Measurements from ENCODE around the gene GARNL3.
A peak's percentile ranks its signal among the peaks of the same experiment; 100 is the strongest.

GARNL3 gene

GRCh38 chr9:127241354-127241753 is 23.2 kb upstream of the GARNL3 start:
- DNase-seq, result no peak

GRCh38 chr9:127244609-127245601 is 19.7 kb upstream of the GARNL3 start:
- DNase-seq, result peak; percentile 97

GRCh38 chr9:127245637-127246164 is 18.9 kb upstream of the GARNL3 start:
- no peak for DNase-seq

GRCh38 chr9:127248241-127248640 is 16.3 kb upstream of the GARNL3 start:
- DNase-seq, result no peak

GRCh38 chr9:127249877-127250276 is 14.7 kb upstream of the GARNL3 start:
- DNase-seq, result no peak

- DNase-seq, result no peak
Observed at GRCh38 chr9:127250896-127251391, 13.6 kb upstream of the GARNL3 start.

- DNase-seq, result no peak
Observed at GRCh38 chr9:127252410-127253318, 11.9 kb upstream of the GARNL3 start.

GRCh38 chr9:127253446-127253845 is 11.1 kb upstream of the GARNL3 start:
- DNase-seq, result no peak

- DNase-seq, result no peak
Observed at GRCh38 chr9:127255692-127256091, 8.9 kb upstream of the GARNL3 start.

GRCh38 chr9:127256324-127256723 is 8.2 kb upstream of the GARNL3 start:
- no peak for DNase-seq

- DNase-seq, result no peak
Observed at GRCh38 chr9:127258606-127259471, 5.7 kb upstream of the GARNL3 start.

- DNase-seq, result no peak
Observed at GRCh38 chr9:127262602-127263001, 2.0 kb upstream of the GARNL3 start.

- DNase-seq, result no peak
Observed at GRCh38 chr9:127263237-127263636, 1.3 kb upstream of the GARNL3 start.

GRCh38 chr9:127263664-127264063 is 910 bp upstream of the GARNL3 start:
- DNase-seq, result no peak

- no peak for DNase-seq
Observed at GRCh38 chr9:127267793-127268525, 3.4 kb downstream of the GARNL3 start.

GRCh38 chr9:127269449-127269848 is 4.9 kb downstream of the GARNL3 start:
- DNase-seq, result no peak

- DNase-seq, result no peak
Observed at GRCh38 chr9:127273326-127273725, 8.8 kb downstream of the GARNL3 start.

GRCh38 chr9:127277099-127277498 is 12.5 kb downstream of the GARNL3 start:
- no peak for DNase-seq

- no peak for DNase-seq
Observed at GRCh38 chr9:127277770-127278169, 13.2 kb downstream of the GARNL3 start.

GRCh38 chr9:127278372-127278771 is 13.8 kb downstream of the GARNL3 start:
- no peak for DNase-seq

- no peak for DNase-seq
Observed at GRCh38 chr9:127279717-127280285, 15.2 kb downstream of the GARNL3 start.
